HG03442 (cell line): ENCODE results near the gene AMN.

Experiments
- ATAC-seq: cut with Tn5 transposase; IDR thresholded peaks from one replicate; pipeline ENCODE4 v1.9.1; 2021; ENCODE audit warnings: mild to moderate bottlenecking, moderate library complexity; ENCODE audit not compliant: unreplicated experiment

Gene AMN

DNA sequence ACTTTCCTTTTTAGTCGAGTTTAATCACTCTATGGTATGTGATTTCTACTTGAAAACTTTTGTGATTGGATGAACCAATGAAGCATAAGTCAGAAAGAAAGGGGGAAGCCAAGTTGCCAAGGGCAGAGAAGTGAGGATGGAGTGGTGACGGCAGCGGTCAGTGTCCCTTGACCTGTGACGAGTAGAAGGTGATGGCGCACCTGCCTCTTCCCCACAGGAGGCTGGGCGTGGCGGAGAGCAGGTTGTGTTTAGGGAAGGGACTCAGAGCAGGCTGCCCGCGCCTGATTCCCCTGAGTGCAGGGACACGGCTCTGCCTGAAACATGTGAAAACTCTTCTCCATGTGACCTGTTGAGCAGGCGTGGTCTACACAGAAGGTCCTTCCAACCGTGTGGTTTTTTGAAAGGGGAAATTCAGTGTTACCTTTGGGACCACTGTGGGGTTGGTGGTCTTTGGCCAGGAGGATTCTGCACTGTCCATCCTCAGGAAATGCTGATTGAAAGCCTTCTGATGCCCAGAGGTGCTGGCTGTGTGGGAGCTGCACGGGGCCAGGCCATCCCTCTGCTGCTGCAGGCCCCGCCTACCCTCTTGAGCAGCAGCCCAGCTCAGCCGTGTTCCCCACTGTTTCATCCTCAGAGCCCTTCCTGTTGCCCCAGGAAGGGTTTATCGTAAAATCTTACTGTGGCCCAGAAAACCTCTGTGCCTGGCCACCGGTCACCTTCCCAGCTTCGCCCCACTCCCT is 23.5 kb upstream of the AMN start:
- ATAC-seq: no peak

DNA sequence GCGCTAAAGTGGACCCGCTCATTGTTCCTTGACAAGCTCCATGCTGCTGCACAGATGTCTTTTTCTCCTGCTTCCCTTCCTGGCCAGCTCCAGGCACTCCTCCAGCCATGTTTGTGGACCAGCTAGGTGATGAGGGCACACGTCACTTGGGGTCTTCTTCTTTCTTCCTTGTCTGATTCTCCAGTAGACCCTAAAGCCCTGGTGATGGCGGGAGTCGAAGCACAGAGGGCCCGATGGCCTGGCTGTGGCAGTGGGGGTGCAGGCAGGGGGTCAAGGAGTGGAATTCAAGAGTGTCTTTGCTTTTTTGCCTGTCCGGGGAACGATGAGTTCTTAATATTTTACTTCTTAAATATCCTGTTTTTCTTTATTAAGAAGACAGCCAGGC is 23.0 kb upstream of the AMN start:
- ATAC-seq: no peak

DNA sequence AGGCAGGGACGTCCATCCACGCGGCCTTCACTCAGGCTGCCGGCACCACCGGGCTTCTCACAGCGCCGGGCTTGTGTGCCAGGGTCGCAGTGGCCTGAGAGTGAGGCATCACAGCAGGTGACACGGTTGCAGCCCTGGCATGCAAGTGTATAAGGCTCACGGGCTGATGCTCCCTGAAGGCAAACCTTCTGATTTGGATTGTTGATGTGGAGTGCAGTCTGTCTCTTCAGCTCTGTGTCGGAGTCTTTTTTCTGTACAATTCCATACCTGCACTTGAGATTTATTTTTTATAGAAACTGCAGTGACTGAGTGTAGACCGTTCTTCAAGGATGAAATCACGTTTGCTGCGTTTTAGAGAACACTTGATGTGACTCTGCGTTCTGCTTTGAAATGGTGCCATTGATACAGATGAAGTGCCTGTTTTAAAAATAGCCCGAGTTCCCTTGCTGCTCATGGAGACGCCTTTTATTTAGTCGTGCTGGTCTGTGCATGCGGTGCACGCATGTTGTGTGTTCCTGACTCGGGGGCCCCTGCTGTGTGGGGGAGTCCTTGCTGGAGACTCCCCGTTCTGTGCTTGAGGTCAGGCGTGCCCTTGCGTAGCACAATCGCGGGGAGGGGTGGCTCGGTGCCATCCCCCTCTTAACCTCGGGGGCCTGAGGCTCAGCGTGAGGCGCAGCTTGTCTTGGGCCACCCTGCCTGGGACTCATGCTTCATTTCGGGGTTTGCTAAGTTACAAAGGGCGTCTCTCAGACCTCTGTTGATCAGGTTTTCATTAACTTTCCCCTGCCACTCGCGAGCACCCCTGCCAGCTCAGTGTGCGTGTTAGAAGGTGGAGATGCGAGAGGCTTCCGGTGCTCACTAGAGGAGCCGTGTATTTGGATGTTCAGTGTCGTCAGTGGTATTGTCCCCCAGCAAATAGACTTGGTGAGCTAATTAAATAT is 21.6 kb upstream of the AMN start:
- ATAC-seq: peak; percentile 36

DNA sequence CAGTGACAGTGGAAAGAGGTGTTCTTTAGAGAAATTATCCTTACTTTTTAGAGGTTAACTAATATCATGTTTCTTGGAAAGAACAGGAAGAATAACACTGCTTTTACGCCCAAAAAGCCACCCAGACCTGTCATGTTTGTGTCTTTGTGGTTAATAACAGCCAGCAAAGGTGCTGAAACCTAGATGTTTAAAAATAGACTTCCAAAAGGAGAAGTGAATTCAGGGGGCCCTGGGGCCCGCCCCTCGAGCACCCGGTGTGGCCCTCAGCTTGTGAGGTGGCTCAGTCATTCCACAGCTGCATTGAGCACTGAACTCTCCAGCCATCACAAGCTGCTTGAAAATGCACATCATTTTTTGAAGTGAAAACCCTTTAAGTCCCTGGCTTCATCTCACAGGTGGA is 20.8 kb upstream of the AMN start:
- peak; percentile 81 for ATAC-seq

DNA sequence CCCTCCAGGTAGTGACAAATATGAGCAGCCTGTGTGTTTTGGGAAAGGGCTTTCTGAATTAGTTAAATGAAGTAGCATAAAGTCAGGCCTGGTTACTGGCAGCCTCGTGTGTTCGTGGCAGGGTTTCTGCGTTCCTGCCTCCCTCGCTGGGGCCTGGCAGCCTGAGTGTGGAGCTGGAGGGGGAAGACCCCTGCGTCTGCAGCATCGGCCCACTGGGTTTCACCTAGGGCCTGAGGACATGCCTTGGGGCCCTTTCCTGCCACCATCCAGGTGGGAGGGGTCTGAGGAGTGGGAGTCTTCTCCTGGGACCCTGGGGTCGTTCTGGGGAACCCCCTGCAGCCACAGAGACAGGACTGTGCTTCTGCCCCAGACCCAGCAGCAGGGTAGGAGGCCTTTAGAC is 20.4 kb upstream of the AMN start:
- ATAC-seq: no peak

DNA sequence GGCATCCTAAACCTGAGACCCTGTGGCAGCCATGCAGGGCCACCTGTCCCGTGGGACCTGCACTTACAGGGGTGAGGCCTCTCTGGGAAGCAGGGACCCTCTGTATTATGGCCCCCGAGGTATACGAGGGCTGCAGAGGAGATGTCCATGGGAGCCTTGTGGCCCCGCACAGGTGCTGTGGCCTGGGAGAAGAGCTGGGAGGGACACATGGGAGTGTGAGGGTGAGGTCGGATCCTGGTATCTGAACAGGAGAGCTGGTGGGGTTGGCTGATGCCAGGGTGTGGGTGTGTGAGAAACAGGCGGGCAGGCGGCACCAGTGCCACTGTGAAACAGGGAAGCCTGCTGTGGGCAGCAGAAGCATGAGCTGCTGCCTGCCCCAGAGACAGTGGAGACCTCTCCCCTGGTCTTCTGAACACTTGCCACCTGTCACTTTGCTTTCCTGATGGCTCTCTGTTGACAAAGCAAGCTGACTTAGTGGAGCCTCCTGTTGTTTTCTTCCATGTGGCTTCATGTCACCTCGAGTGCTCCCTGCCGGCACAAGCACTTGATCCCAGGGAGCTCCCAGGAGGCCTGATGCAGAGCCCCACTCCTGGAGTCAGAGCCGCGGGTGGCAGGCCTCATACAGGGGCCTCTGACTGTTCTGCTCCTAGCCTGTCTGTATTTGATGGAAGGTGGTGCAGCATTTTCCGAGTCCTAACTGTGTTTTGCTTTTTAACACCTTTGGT is 19.8 kb upstream of the AMN start:
- ATAC-seq: no peak

DNA sequence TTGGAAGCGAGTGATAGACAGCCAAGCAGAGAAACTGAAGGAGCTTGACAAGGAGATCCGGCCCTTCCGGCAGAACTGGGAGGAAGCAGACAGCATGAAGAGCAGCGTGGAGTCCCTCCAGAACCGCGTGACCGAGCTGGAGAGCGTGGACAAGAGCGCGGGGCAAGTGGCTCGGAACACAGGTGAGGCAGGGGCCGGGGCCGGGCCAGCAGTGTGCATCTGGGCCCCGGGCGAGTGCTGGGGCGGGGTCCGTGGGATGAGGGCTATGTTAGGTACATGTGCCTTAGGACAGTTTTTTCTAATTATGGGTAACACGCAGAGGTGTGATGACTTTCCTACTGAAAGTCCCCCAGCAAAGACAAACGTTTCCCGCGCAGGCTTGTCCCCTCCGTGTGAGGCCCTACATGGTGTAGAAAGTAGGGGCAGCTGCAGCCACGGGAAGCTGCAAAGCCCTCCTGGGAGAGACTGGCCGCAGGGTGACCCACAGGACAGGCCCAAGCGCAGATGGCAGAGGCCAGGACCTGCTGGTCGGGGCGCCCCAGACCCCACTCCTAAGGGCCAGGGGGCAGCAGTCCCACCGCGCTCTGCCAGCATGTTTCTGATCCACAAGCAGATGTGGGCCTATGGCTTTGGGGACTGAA is 19.1 kb upstream of the AMN start:
- no peak for ATAC-seq

DNA sequence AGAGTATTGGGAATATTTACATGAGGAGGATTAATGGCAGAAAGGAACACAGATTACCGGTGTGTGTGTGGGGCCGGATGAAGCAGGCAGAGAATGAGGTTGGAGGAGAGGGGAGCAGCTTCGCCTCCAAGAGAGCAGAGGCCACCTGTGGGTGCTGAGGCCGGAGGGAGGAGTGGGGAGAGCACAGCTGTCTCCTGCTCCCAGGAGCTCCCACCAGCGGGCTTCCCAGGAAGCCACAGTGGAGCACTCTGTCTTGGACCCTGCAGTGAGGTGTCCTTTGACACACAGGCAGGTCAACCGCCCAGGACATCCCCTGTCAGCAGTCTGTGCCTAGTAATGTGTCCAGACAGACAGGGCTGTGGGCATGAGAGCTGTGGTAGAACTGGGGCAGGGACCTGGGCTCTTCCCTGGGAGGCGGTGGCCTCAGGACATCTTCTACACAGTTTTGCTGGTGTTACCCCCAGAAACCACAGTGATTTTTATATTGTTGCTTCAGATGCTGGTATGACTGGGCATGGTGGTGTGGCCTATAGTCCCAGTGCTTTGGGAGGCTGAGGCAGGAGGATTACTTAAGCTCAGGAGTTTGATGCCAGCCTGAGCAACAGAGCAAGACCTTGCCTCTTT is 18.5 kb upstream of the AMN start:
- no peak for ATAC-seq

DNA sequence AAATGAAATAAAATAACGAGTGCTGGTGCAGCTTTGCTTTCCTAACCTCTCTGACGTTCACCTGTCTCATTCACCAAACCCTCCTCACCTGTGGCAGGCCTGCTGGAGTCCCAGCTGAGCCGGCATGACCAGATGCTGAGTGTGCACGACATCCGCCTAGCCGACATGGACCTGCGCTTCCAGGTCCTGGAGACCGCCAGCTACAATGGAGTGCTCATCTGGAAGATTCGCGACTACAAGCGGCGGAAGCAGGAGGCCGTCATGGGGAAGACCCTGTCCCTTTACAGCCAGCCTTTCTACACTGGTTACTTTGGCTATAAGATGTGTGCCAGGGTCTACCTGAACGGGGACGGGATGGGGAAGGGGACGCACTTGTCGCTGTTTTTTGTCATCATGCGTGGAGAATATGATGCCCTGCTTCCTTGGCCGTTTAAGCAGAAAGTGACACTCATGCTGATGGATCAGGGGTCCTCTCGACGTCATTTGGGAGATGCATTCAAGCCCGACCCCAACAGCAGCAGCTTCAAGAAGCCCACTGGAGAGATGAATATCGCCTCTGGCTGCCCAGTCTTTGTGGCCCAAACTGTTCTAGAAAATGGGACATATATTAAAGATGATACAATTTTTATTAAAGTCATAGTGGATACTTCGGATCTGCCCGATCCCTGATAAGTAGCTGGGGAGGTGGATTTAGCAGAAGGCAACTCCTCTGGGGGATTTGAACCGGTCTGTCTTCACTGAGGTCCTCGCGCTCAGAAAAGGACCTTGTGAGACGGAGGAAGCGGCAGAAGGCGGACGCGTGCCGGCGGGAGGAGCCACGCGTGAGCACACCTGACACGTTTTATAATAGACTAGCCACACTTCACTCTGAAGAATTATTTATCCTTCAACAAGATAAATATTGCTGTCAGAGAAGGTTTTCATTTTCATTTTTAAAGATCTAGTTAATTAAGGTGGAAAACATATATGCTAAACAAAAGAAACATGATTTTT is 17.1 kb upstream of the AMN start:
- ATAC-seq: no peak

DNA sequence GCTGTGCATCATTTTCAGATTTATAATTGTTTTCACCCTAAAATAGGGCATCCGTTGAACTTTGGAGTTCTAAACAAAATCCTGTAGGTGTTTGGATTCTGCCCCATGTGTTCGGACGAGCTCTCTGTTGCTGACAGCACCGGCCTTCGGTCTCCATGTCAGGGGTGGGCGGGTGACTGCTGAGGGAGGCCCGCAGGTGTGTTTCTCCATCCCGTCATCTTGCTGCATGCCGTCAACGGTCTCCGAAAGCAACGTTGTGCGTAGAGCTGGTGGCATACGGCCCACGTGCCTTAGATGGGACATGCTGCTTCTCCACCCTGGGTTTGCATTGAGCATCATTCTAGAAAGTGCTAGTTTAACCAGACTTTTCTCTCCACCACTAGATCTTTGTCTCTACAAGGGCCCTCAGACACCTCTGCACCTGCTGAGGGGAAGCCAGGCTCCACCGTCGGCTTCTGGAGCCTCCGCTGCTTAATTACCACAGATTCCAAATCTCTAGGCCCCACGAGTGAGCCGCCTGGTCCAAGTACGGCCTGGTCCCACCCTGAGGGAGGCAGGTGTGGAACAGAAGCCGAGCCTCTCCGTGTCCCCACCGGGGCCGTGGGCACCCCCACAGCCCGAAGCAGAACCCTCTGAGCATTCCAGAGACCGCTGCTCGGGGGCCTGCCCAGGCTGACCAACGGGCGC is 15.7 kb upstream of the AMN start:
- no peak for ATAC-seq

DNA sequence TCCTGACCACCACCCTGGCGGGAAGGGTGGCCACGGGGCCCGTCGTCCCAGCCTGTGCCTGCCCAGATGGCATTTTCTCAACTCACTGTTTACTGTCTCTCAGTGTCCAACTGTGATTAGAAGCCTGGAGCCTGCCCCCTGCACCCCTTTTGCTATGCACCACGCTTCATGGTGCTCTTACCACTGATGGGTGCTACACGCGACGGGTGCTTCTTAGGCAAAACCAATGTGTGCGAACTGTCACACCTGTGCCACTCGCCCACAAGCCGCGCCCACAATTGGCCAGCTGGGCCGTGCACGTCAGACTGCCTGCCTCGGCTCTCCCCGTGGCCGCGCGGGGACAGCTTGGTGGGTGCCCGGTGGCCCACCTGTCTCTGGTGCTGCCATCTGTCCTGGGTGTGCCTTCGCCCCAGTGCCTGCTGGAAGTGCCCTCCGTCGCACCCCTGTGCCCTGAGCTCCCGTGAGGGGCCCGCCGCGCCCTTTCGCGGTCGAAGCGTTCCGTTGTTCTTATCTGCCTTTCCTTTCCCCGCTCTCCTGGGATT is 15.1 kb upstream of the AMN start:
- ATAC-seq: no peak

DNA sequence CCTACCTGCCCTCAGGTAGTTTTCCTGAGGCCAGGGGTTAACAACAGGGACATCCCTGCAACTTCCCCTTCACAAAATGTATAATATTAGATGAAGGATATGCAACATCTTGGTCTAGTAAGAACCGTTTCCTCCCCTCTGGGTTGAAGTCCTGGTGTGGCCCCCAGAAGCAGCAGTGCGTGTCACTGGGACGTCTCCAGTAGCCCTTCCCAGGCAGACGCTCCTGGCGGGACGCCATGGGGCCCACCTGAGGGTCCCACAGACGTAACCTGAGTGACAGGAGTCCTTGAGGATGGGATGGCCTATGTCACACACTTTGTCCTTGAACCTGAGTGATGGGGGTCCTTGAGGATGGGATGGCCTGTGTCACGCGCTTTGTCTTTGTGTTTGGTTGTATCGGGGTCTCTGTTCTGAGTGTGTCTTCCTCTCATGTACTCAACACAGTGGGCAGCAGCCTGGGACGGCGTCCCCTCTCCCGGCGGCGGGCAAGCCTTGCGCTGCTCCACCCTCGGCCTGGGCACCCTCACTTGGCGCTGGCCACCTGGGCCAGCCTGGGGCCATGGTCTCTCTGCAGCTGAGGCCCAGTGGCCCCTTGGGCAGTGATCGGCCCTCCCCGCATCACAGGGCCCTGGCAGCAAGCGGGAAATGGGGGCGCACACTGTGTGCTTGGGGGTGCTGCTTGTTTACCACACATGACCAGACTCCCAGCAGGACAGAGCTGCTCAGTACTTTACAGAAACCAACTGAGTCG is 14.3 kb upstream of the AMN start:
- ATAC-seq: no peak

DNA sequence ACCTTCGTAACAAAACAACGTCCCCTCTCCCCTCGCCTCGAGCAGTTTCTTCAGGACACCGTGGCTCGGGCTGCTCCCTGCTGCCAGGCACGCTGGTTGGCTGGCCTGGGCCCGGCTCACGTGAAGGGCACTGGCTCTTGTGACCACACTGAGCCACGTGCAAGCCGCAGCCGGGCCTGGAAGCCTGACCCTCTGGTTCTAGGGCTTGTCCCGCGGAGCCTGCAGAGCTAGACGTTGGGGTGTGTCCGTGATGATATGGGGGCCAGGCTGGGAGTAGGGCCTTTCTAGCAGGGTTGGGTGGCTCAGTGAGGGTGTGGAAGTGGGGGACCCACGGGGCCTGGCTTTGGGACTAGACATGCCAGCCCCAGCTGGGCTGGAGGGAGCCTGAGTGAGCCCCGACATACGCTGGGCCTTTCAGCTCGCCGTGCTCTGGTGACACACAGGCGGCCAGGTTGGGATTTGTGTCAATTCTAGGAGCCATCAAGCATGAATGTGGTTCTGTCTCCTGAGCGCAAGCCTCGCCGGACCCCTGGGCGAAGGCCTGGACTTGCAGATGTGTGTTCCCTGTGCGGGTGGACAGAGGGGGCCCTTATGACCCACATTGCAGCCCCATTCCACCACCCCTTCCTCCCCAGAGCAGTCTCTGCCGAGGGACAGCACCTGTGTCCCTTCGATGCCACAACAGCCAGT is 13.6 kb upstream of the AMN start:
- ATAC-seq: no peak

DNA sequence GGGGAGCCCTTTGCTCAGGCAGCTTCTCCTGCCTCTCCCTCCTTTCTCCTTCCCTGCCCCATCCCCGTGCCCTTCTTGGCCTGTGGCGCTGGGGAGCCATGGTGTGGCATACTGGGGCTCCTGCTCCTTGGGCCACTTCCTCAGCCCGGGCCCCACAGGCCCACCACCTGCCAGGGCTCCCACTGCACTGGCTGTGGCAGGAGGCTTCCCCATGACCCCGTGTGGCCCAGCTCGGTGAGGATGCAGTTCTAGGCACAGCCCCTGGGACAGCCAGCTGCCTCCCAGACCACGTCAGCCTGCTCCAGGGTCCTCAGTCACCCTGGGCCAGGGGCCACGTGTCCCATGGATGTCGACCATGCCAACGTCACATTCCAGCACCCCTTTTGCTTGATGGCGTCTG is 13.0 kb upstream of the AMN start:
- no peak for ATAC-seq

DNA sequence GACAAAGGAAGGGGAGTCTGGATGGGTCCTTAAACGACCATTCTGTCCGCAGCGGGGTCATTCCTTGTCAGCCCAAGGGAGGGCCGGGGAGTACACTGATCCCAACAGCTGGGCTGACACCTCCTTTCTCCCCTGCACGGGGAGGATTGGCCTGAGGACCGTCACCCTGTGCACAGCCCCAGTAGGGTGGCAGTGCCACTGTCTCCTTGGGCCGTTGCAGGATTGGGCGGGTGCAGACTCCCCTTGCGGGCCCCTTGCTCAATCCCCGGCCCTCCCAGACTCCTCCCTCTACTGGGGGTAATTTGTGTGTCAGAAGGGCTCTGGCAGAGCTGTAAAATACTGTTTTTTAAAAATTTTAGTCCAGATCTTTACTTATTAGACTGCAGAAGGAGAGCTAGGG is 12.6 kb upstream of the AMN start:
- no peak for ATAC-seq

DNA sequence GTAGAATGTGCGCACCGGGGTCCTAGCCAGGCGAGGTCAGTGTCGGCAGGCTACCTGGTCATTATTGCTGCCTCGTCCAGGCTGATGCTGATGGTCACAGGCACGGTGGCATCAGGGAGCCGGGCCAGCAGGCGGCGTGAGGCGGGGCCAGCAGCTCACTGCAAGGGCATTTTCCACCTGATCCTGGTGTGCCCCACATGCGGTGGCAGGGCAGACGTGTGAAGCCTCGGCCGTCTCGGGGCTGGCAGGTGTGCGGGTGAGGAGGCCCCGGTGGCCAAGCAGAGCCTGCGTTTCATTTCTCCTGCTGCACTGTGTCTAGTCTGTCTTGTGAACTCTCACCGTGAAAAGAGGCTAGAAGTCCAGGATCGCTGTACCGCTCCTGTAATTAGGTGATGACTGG is 12.0 kb upstream of the AMN start:
- no peak for ATAC-seq

DNA sequence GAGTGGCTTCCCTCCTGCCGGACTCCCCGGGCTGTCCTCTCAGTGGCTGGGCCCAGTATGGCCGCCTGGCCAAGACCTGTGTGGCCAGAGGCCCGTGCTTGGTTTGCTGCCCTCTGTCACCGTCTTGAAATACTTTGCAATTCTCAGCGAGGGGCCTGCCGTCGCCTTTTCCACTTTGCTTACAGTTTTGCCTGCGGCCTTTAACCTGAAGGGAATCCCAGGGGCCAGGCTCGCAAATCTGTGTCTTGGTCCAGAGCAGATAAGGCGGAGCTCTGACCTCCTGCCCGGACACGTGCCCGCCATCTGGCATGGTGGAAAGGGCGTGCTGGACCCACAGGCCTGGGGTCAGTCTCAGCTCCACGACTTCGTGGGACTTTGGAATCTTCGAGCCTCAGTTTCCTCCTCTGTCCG is 10.9 kb upstream of the AMN start:
- no peak for ATAC-seq
